H1 (cell line): ENCODE results near the gene ZFAND3.

Experiments
- CBX8 ChIP-seq: fragments of 300-800, 300-1000 bp; sonication (generic); IDR thresholded peaks from 2 replicates; pipeline ENCODE4 v1.7.1; 2016; ENCODE audit warnings: low read depth, low read length, borderline replicate concordance
- CTCF ChIP-seq, 3 experiments: IDR thresholded peaks; 1 replicate in 2 of 3; 2 replicates in 1 of 3; pipeline versions ENCODE4 v1.5.1 to v1.6.1; 2011; ENCODE audit warnings: low read length in 3 of 3, mild to moderate bottlenecking in 3 of 3, inconsistent platforms in 2 of 3, low read depth in 1 of 3, moderate library complexity in 1 of 3; ENCODE audit not compliant: insufficient read depth in 1 of 3; ENCODE audit errors: control extremely low read depth in 1 of 3
- EP300 ChIP-seq, 2 experiments: IDR thresholded peaks; 1 replicate in 1 of 2; 2 replicates in 1 of 2; pipeline ENCODE4 v1.6.1; 2011 to 2012; ENCODE audit warnings: low read depth in 2 of 2, low read length in 2 of 2, mild to moderate bottlenecking in 2 of 2, borderline replicate concordance in 1 of 2, inconsistent platforms in 1 of 2, moderate library complexity in 1 of 2
- GABPA ChIP-seq: IDR thresholded peaks from 2 replicates; pipeline ENCODE4 v1.6.1; 2011; ENCODE audit warnings: mild to moderate bottlenecking, low read length, moderate library complexity, borderline replicate concordance; ENCODE audit not compliant: insufficient read depth
- MAX ChIP-seq: IDR thresholded peaks from 2 replicates; pipeline ENCODE4 v1.6.1; 2012; ENCODE audit warnings: inconsistent platforms
- POLR2A ChIP-seq, 2 experiments: IDR thresholded peaks; 1 replicate in 1 of 2; 2 replicates in 1 of 2; pipeline ENCODE4 v1.6.1; 2011; ENCODE audit warnings: low read depth in 2 of 2, low read length in 2 of 2, mild to moderate bottlenecking in 2 of 2; ENCODE audit errors: control extremely low read depth in 1 of 2
- RFX5 ChIP-seq: IDR thresholded peaks from 2 replicates; pipeline ENCODE4 v1.6.1; 2011; ENCODE audit warnings: low read depth, low read length, improper control_type of control experiment, borderline replicate concordance
- SIN3A ChIP-seq, 2 experiments: IDR thresholded peaks in 1 of 2; conservative IDR thresholded peaks in 1 of 2; 2 replicates each; pipeline ENCODE4 v1.6.1; 2011 to 2012; ENCODE audit warnings: low read length in 2 of 2, improper control_type of control experiment in 1 of 2, low read depth in 1 of 2, mild to moderate bottlenecking in 1 of 2
- SIX5 ChIP-seq: IDR thresholded peaks from 2 replicates; pipeline ENCODE4 v1.6.1; 2011; ENCODE audit warnings: mild to moderate bottlenecking, low read depth, low read length
- TAF1 ChIP-seq: IDR thresholded peaks from 2 replicates; pipeline ENCODE4 v1.6.1; 2011; ENCODE audit warnings: mild to moderate bottlenecking, low read depth, low read length

GRCh38 chr6:37936906-37937305 lies 117.4 kb downstream of the ZFAND3 start:
- no peak for TF ChIP-seq EP300 (IDR thresholded peaks at IDR 0.05; ENCODE audit: borderline replicate concordance in 1 of 2, low read depth in 2 of 2, low read length in 2 of 2)
- TF ChIP-seq POLR2A (IDR thresholded peaks at IDR 0.05; ENCODE audit: control extremely low read depth in 1 of 2, low read depth in 2 of 2, low read length in 2 of 2) = no peak
- TF ChIP-seq SIN3A (conservative IDR thresholded peaks at IDR 0.05 in 1 of 2, IDR thresholded peaks at IDR 0.05 in 1 of 2; ENCODE audit: low read depth in 1 of 2, low read length in 2 of 2) = no peak
- TF ChIP-seq RFX5 = no peak
- TF ChIP-seq TAF1 = no peak
- no peak for TF ChIP-seq CBX8
- no peak for TF ChIP-seq CTCF (IDR thresholded peaks at IDR 0.05; ENCODE audit: control extremely low read depth in 1 of 3, insufficient read depth in 1 of 3, low read depth in 1 of 3, low read length in 3 of 3)
- TF ChIP-seq MAX = no peak
- no peak for TF ChIP-seq SIX5
- no peak for TF ChIP-seq GABPA
